SK-N-SH (cell line): Measurements from ENCODE around the gene LSG1. TPM values are rescaled to one million over a fixed set of nuclear protein-coding genes. Genes with fewer than 3 reads are reported as not detected.

ENCODE experiments used
- CTCF ChIA-PET: fragments of 300-600, 350-600 bp; formaldehyde crosslinking; extraction: SDS; loops from one replicate; lab custom pipeline; 2021; lab: Yijun Ruan, JAX
- POLR2A ChIA-PET: fragments of 350-600 bp; sonication (Branson Sonifier 250); formaldehyde crosslinking; extraction: SDS; loops from one replicate; lab custom pipeline; 2020; ENCODE audit warnings: antibody characterized with exemption, inconsistent platforms; lab: Yijun Ruan, JAX
- DNase-seq: peaks from one replicate; pipeline ENCODE4 v3.0.0; 2012
- H2AFZ ChIP-seq: fragments of 200-600 bp; sonication (generic); 2 replicates; pipeline ENCODE4 v1.8.1; 2016; ENCODE audit warnings: antibody characterized with exemption, mild to moderate bottlenecking, low read depth
- H3F3A ChIP-seq: fragments of 200-600 bp; sonication (generic); replicated peaks from 2 replicates; pipeline ENCODE3; 2016; ENCODE audit warnings: antibody characterized with exemption, mild to moderate bottlenecking; ENCODE audit not compliant: insufficient read depth
- H3K27ac ChIP-seq, 2 experiments: fragments of 200-500 bp in 1 of 2; fragments of 200-600 bp in 1 of 2; sonication (Bioruptor generic) in 1 of 2; sonication (generic), shearing (Covaris generic) in 1 of 2; 2 replicates each; pipeline versions ENCODE4 v1.5.1 to v1.6.1; 2014 to 2016; ENCODE audit warnings: low read depth in 2 of 2, inconsistent platforms in 1 of 2, low read length in 1 of 2, mild to moderate bottlenecking in 1 of 2, mixed read lengths in 1 of 2
- H3K27me3 ChIP-seq: fragments of 200-600 bp; sonication (generic), shearing (Covaris generic); 2 replicates; pipeline ENCODE4 v1.6.1; 2016; ENCODE audit warnings: mixed run types; ENCODE audit not compliant: insufficient read depth
- H3K36me3 ChIP-seq, 2 experiments: fragments of 200-500 bp in 1 of 2; fragments of 200-600 bp in 1 of 2; sonication (Bioruptor generic) in 1 of 2; sonication (generic) in 1 of 2; replicated peaks in 1 of 2; 2 replicates each; pipeline versions ENCODE3 to v1.5.1; 2014 to 2016; ENCODE audit warnings: low read length in 1 of 2, mild to moderate bottlenecking in 1 of 2; ENCODE audit not compliant: insufficient read depth in 2 of 2, control insufficient read depth in 1 of 2
- H3K4me1 ChIP-seq, 2 experiments: fragments of 200-500 bp in 1 of 2; fragments of 200-600 bp in 1 of 2; sonication (Bioruptor generic) in 1 of 2; sonication (generic), shearing (Covaris generic) in 1 of 2; 2 replicates each; pipeline versions ENCODE4 v1.5.1 to v1.6.1; 2014 to 2016; ENCODE audit warnings: low read depth in 1 of 2, low read length in 1 of 2, mixed run types in 1 of 2; ENCODE audit not compliant: insufficient read depth in 2 of 2, control insufficient read depth in 1 of 2
- H3K4me2 ChIP-seq: fragments of 200-600 bp; sonication (generic), shearing (Covaris generic); 2 replicates; pipeline ENCODE4 v1.6.1; 2017; ENCODE audit warnings: mixed run types
- H3K4me3 ChIP-seq, 2 experiments: fragments of 200-500 bp in 1 of 2; fragments of 200-600 bp in 1 of 2; sonication (Bioruptor generic) in 1 of 2; sonication (generic), shearing (Covaris generic) in 1 of 2; 2 replicates each; pipeline versions ENCODE4 v1.5.1 to v1.8.1; 2014 to 2016; ENCODE audit warnings: low read depth in 2 of 2, inconsistent platforms in 1 of 2, low read length in 1 of 2, mild to moderate bottlenecking in 1 of 2, mixed read lengths in 1 of 2, moderate library complexity in 1 of 2
- H3K79me2 ChIP-seq: fragments of 200-600 bp; sonication (generic); 2 replicates; pipeline ENCODE4 v1.8.1; 2017; ENCODE audit warnings: mild to moderate bottlenecking; ENCODE audit not compliant: insufficient read depth
- H3K9ac ChIP-seq: fragments of 200-600 bp; sonication (generic); 2 replicates; pipeline ENCODE4 v1.6.1; 2017; ENCODE audit warnings: mixed run types
- H3K9me2 ChIP-seq: fragments of 200-600 bp; sonication (generic); 2 replicates; pipeline ENCODE4 v1.6.1; 2017; ENCODE audit warnings: mixed run types
- H3K9me3 ChIP-seq: fragments of 200-600 bp; sonication (generic); 2 replicates; pipeline ENCODE4 v1.6.1; 2017; ENCODE audit warnings: mixed run types, mild to moderate bottlenecking, moderate library complexity
- H4K20me1 ChIP-seq: fragments of 200-600 bp; sonication (generic); 2 replicates; pipeline ENCODE4 v1.6.1; 2017; ENCODE audit warnings: mild to moderate bottlenecking, mixed run types; ENCODE audit not compliant: insufficient read depth
- CTCF ChIP-seq: fragments of 200-600 bp; sonication (generic); IDR thresholded peaks from 2 replicates; pipeline ENCODE4 v1.6.1; 2017; ENCODE audit warnings: antibody characterized with exemption, mild to moderate bottlenecking, moderate library complexity
- EP300 ChIP-seq, 2 experiments: IDR thresholded peaks; 2 replicates each; pipeline versions ENCODE4 v1.4.0 to v1.6.1; 2012; ENCODE audit warnings: borderline replicate concordance in 1 of 2, low read depth in 1 of 2, low read length in 1 of 2
- EZH2phosphoT487 ChIP-seq: fragments of 200-600 bp; sonication (generic); IDR thresholded peaks from 2 replicates; pipeline ENCODE4 v1.6.1; 2017; ENCODE audit warnings: low read depth, mixed run types, mild to moderate bottlenecking, antibody characterized with exemption, moderate library complexity, borderline replicate concordance
- MAX ChIP-seq: IDR thresholded peaks from 2 replicates; pipeline ENCODE4 v1.4.0; 2012; ENCODE audit warnings: low read depth
- MEF2A ChIP-seq: IDR thresholded peaks from 2 replicates; pipeline ENCODE4 v1.4.0; 2012; ENCODE audit warnings: low read depth, borderline replicate concordance
- MXI1 ChIP-seq: IDR thresholded peaks from 2 replicates; pipeline ENCODE4 v1.6.1; 2012; ENCODE audit warnings: mild to moderate bottlenecking, low read depth, low read length, improper control_type of control experiment
- NFIC ChIP-seq: IDR thresholded peaks from 2 replicates; pipeline ENCODE4 v1.4.0; 2012; ENCODE audit warnings: borderline replicate concordance
- NRF1 ChIP-seq: IDR thresholded peaks from 2 replicates; pipeline ENCODE4 v1.6.1; 2012; ENCODE audit warnings: low read depth, mild to moderate bottlenecking, low read length
- PBX3 ChIP-seq: IDR thresholded peaks from 2 replicates; pipeline ENCODE4; 2012
- RAD21 ChIP-seq: IDR thresholded peaks from 2 replicates; pipeline ENCODE4 v1.6.1; 2012; ENCODE audit warnings: mild to moderate bottlenecking, low read length
- RFX5 ChIP-seq: IDR thresholded peaks from 2 replicates; pipeline ENCODE4 v1.6.1; 2012; ENCODE audit warnings: mild to moderate bottlenecking, improper control_type of control experiment, low read length
- SMC3 ChIP-seq: IDR thresholded peaks from 2 replicates; pipeline ENCODE4 v1.6.1; 2012; ENCODE audit warnings: low read depth, low read length, improper control_type of control experiment
- TAF1 ChIP-seq: IDR thresholded peaks from 2 replicates; pipeline ENCODE4 v1.6.1; 2012; ENCODE audit warnings: low read depth, mild to moderate bottlenecking, low read length, moderate library complexity, borderline replicate concordance
- TCF12 ChIP-seq: IDR thresholded peaks from 2 replicates; pipeline ENCODE4 v1.4.0; 2012
- WGBS: methylation state at CpG from one replicate; pipeline ENCODE4 v1.1.6; 2017; ENCODE audit warnings: low lambda C conversion rate; 5-methylcytosine and 5-hydroxymethylcytosine counted together
- polyA plus RNA-seq, 3 experiments: library from polyadenylated mRNA; depleted of rRNA; stranded (reverse); fragments of >200 nt; gene quantifications; 2 replicates each; pipeline ENCODE4 v1.2.3, GENCODE V29; 2012
- TF ChIP-seq, protein P1 (sequence below): IDR thresholded peaks from 2 replicates; pipeline ENCODE4 v1.6.1; 2012; ENCODE audit warnings: mild to moderate bottlenecking, low read depth, low read length, moderate library complexity

LSG1 gene
- polyA plus RNA-seq, 1 of the 3 experiments (the other 2 are of a cell fraction), result 35.1 TPM

GRCh38 chr3:194608981-194609380 is 63.0 kb downstream of the LSG1 start:
- CTCF ChIA-PET, result interaction anchor here (2.7 kb wide), 1 partner anchor 15 kb away, joined by 8 read pairs; no protein-coding TSS in a partner anchor
- H3F3A ChIP-seq, result peaks cover 12% of the 10 kb centered on the region

More at GRCh38 chr3:194608981-194609380, 63.0 kb downstream of the LSG1 start:
- POLR2A ChIA-PET, result no interaction called here
- Histone ChIP-seq H3K9ac (no peak overlapping the region), H3K36me3 (no peaks in the 10 kb centered on the region), H3K79me2 (no peaks in the 10 kb centered on the region), H3K27me3 (no peaks in the 10 kb centered on the region), H3K27ac (no peak overlapping the region), H3K4me1 (peaks cover 0 to 7% of the 10 kb centered on the region in 2 experiments; a peak in 1 of 4 replicates), H3K4me3 (no peak overlapping the region), H4K20me1 (no peaks in the 10 kb centered on the region), H3K4me2 (no peak overlapping the region), H2AFZ (no peak overlapping the region), H3K9me2 (no peaks in the 10 kb centered on the region), H3K9me3 (no peaks in the 10 kb centered on the region)
- WGBS, result 95% methylated on average over 9 of the region's 9 CpGs
- DNase-seq, result no peak
- no peak for TF ChIP-seq RAD21
- TF ChIP-seq MAX, result no peak
- TF ChIP-seq, protein P1, sequence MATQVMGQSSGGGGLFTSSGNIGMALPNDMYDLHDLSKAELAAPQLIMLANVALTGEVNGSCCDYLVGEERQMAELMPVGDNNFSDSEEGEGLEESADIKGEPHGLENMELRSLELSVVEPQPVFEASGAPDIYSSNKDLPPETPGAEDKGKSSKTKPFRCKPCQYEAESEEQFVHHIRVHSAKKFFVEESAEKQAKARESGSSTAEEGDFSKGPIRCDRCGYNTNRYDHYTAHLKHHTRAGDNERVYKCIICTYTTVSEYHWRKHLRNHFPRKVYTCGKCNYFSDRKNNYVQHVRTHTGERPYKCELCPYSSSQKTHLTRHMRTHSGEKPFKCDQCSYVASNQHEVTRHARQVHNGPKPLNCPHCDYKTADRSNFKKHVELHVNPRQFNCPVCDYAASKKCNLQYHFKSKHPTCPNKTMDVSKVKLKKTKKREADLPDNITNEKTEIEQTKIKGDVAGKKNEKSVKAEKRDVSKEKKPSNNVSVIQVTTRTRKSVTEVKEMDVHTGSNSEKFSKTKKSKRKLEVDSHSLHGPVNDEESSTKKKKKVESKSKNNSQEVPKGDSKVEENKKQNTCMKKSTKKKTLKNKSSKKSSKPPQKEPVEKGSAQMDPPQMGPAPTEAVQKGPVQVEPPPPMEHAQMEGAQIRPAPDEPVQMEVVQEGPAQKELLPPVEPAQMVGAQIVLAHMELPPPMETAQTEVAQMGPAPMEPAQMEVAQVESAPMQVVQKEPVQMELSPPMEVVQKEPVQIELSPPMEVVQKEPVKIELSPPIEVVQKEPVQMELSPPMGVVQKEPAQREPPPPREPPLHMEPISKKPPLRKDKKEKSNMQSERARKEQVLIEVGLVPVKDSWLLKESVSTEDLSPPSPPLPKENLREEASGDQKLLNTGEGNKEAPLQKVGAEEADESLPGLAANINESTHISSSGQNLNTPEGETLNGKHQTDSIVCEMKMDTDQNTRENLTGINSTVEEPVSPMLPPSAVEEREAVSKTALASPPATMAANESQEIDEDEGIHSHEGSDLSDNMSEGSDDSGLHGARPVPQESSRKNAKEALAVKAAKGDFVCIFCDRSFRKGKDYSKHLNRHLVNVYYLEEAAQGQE, result no peak
- TF ChIP-seq PBX3, result no peak
- no peak for TF ChIP-seq RFX5
- TF ChIP-seq NRF1, result no peak
- no peak for TF ChIP-seq EZH2phosphoT487
- TF ChIP-seq CTCF, result no peak
- TF ChIP-seq MXI1, result no peak
- no peak for TF ChIP-seq MEF2A
- no peak for TF ChIP-seq SMC3
- no peak for TF ChIP-seq NFIC
- no peak for TF ChIP-seq EP300 (IDR thresholded peaks at IDR 0.05; ENCODE audit: borderline replicate concordance in 1 of 2, low read depth in 1 of 2, low read length in 1 of 2)
- no peak for TF ChIP-seq TAF1
- no peak for TF ChIP-seq TCF12
